Skeletal muscle tissue (tissue), 4 donors: ENCODE results near the gene CD248. TPM values are rescaled to one million over a fixed set of nuclear protein-coding genes. Genes with fewer than 3 reads are reported as not detected.

Source experiments
- H3K27ac ChIP-seq: one replicate; pipeline ENCODE4 v1.7.0; 2013; ENCODE audit warnings: mild to moderate bottlenecking, low read depth, low read length, inconsistent platforms
- H3K27me3 ChIP-seq, 3 donors: one replicate each; pipeline ENCODE4 v1.7.0; 2013; ENCODE audit warnings: low read length in 3 of 3; ENCODE audit not compliant: control insufficient read depth in 3 of 3, insufficient read depth in 3 of 3
- H3K36me3 ChIP-seq, 3 donors: one replicate each; pipeline ENCODE4 v1.7.0; 2013; ENCODE audit warnings: low read length in 3 of 3; ENCODE audit not compliant: control insufficient read depth in 3 of 3, insufficient read depth in 3 of 3
- H3K4me1 ChIP-seq, 3 donors: one replicate each; pipeline ENCODE4 v1.7.0; 2013; ENCODE audit warnings: low read length in 3 of 3, mild to moderate bottlenecking in 3 of 3; ENCODE audit not compliant: control insufficient read depth in 3 of 3, insufficient read depth in 3 of 3
- H3K4me3 ChIP-seq, 3 donors: one replicate each; pipeline ENCODE4 v1.7.0; 2013; ENCODE audit warnings: low read length in 3 of 3
- H3K9ac ChIP-seq, 3 donors: one replicate each; pipeline ENCODE4 v1.7.0; 2013; ENCODE audit warnings: low read length in 3 of 3, mild to moderate bottlenecking in 3 of 3, moderate library complexity in 2 of 3, low read depth in 1 of 3
- H3K9me3 ChIP-seq, 3 donors: one replicate each; pipeline ENCODE4 v1.7.0; 2013; ENCODE audit warnings: low read length in 3 of 3; ENCODE audit not compliant: control insufficient read depth in 3 of 3
- total RNA-seq: library from RNA; depleted of rRNA; stranded (reverse); fragments of >200 nt; gene quantifications from one replicate; pipeline ENCODE4 v1.2.3, GENCODE V29; 2014
- donor health status: Osteomylitis.

The CD248 gene
- total RNA-seq, 1 donor from 2014 or later: 19.3 TPM

GRCh38 chr11:66267379-66268243 is 49.2 kb downstream of the CD248 start:
- Histone ChIP-seq H3K9me3 (no peaks in the 10 kb centered on the region), H3K4me1 (peaks cover 21 to 42% (median 30%) of the 10 kb centered on the region in 3 donors), H3K4me3 (peak overlapping the region; percentile 84 to 86 (median 85)), H3K36me3 (peaks cover 27 to 36% (median 31%) of the 10 kb centered on the region in 3 donors), H3K9ac (peak overlapping the region; percentile 92 to 99 (median 96)), H3K27ac (peak overlapping the region; percentile 87), H3K27me3 (no peaks in the 10 kb centered on the region)

DNA sequence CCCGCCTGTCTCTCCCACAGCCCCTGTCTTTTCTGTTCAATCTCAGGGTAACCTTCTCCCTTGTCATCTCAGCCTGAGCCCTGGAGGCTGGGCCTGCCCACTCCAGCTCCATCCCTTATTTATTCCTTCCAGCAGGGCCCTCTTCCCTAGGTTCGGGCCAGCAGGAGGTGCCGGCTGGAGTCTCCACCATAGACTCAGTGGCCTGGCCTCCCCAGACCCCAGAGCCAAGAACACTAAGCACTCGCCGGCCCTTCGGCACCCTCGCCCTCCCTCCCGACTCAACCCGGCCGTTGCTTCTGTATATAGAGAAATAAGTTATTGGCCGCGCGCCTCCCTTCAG is 49.8 kb downstream of the CD248 start:
- Histone ChIP-seq H3K27ac (peak overlapping the region; percentile 65), H3K9ac (peak overlapping the region; percentile 70 to 77 (median 75)), H3K9me3 (no peaks in the 10 kb centered on the region), H3K27me3 (no peaks in the 10 kb centered on the region), H3K36me3 (peaks cover 26 to 36% (median 31%) of the 10 kb centered on the region in 3 donors), H3K4me3 (peak overlapping the region; percentile 73 to 86 (median 85)), H3K4me1 (peaks cover 21 to 42% (median 30%) of the 10 kb centered on the region in 3 donors)

- peak overlapping the region; percentile 65 for H3K27ac ChIP-seq
- H3K27me3 ChIP-seq: no peaks in the 10 kb centered on the region
- peak overlapping the region; percentile 70 to 77 (median 75) for H3K9ac ChIP-seq
- H3K4me3 ChIP-seq: peak overlapping the region; percentile 73 to 86 (median 85)
- H3K9me3 ChIP-seq: no peaks in the 10 kb centered on the region
- peaks cover 24 to 36% (median 31%) of the 10 kb centered on the region in 3 donors for H3K36me3 ChIP-seq
- peaks cover 21 to 39% (median 30%) of the 10 kb centered on the region in 3 donors for H3K4me1 ChIP-seq
These were observed 50.3 kb downstream of the CD248 start for GRCh38 chr11:66266378-66267038.

GRCh38 chr11:66265531-66266377 is 51.1 kb downstream of the CD248 start:
- Histone ChIP-seq H3K9me3 (no peaks in the 10 kb centered on the region), H3K9ac (no peak overlapping the region), H3K4me1 (peaks cover 21 to 37% (median 29%) of the 10 kb centered on the region in 3 donors), H3K27ac (no peak overlapping the region), H3K36me3 (peaks cover 29 to 38% (median 34%) of the 10 kb centered on the region in 3 donors), H3K4me3 (no peak overlapping the region), H3K27me3 (no peaks in the 10 kb centered on the region)

GRCh38 chr11:66264914-66265313 is 51.9 kb downstream of the CD248 start:
- no peaks in the 10 kb centered on the region for H3K27me3 ChIP-seq

More at GRCh38 chr11:66264914-66265313, 51.9 kb downstream of the CD248 start:
- H3K27ac ChIP-seq: no peak overlapping the region
- H3K9me3 ChIP-seq: no peaks in the 10 kb centered on the region
- H3K36me3 ChIP-seq: peaks cover 27 to 38% (median 34%) of the 10 kb centered on the region in 3 donors
- H3K4me3 ChIP-seq: no peak overlapping the region
- H3K9ac ChIP-seq: no peak overlapping the region
- H3K4me1 ChIP-seq: peaks cover 15 to 29% (median 22%) of the 10 kb centered on the region in 3 donors

Other genes starting within 250 kb of the CD248 start
- gene PACS1, start 246.8 kb downstream of the CD248 start, total RNA-seq: 13.6 TPM
- gene KLC2, start 59.3 kb downstream of the CD248 start, total RNA-seq: 9.9 TPM
- gene RAB1B, start 48.4 kb downstream of the CD248 start, total RNA-seq: 33.9 TPM
- gene CNIH2, start 38.9 kb downstream of the CD248 start, total RNA-seq: not detected
- 57.4 TPM for gene YIF1A, start 27.9 kb downstream of the CD248 start, total RNA-seq
- not detected for gene TMEM151A, start 25.1 kb downstream of the CD248 start, total RNA-seq
- 5.7 TPM for gene RIN1, start 19.4 kb upstream of the CD248 start, total RNA-seq
- 28.2 TPM for gene BRMS1, start 28.1 kb upstream of the CD248 start, total RNA-seq
- 24.5 TPM for gene B4GAT1, start 30.6 kb upstream of the CD248 start, total RNA-seq
- gene SLC29A2, start 54.7 kb upstream of the CD248 start, total RNA-seq: 4.2 TPM
- under 0.01 TPM for gene NPAS4, start 104.0 kb upstream of the CD248 start, total RNA-seq
- gene MRPL11, start 121.8 kb upstream of the CD248 start, total RNA-seq: 27.1 TPM
- 9.4 TPM for gene PELI3, start 149.9 kb upstream of the CD248 start, total RNA-seq
- 26.1 TPM for gene DPP3, start 163.4 kb upstream of the CD248 start, total RNA-seq
- 14.6 TPM for gene BBS1, start 193.6 kb upstream of the CD248 start, total RNA-seq
- 3.7 TPM for gene ZDHHC24, start 229.0 kb upstream of the CD248 start, total RNA-seq
- gene ACTN3, start 229.9 kb upstream of the CD248 start, total RNA-seq: 156 TPM